SK-N-SH treated with all-trans-retinoic acid at 6 μM for 48 hours (cell line): ENCODE data around the gene USP46.

Experiments used
- ATAC-seq: fragments of 200-7000 bp; cut with Tn5 transposase; 3 replicates; pipeline ENCODE4 v1.9.1; 2020; ENCODE audit warnings: mild to moderate bottlenecking, moderate library complexity
- ARNTL ChIP-seq: fragments of 450-650 bp; formaldehyde crosslinking; IDR thresholded peaks from 2 replicates; pipeline ENCODE4 v1.5.0; 2020; ENCODE audit warnings: low read depth, mild to moderate bottlenecking, moderate library complexity, borderline replicate concordance
- BACH2 ChIP-seq: fragments of 250-450 bp; sonication (Bioruptor Pico); IDR thresholded peaks from 2 replicates; pipeline ENCODE4 v1.9.0; 2021; ENCODE audit warnings: mild to moderate bottlenecking, borderline replicate concordance
- CSDC2 ChIP-seq: fragments of 250-450 bp; sonication (Bioruptor Pico); IDR thresholded peaks from 2 replicates; pipeline ENCODE4 v1.5.0; 2020; ENCODE audit warnings: mild to moderate bottlenecking, moderate library complexity
- ESRRG ChIP-seq: fragments of 250-450 bp; sonication (Bioruptor Pico); IDR thresholded peaks from 2 replicates; pipeline ENCODE4 v1.6.1; 2021; ENCODE audit warnings: mild to moderate bottlenecking
- GLIS3 ChIP-seq: fragments of 250-450 bp; sonication (Bioruptor Pico); IDR thresholded peaks from 2 replicates; pipeline ENCODE4 v1.5.0; 2020; ENCODE audit warnings: mild to moderate bottlenecking, moderate library complexity
- ISL1 ChIP-seq: fragments of 250-450 bp; sonication (Bioruptor Pico); IDR thresholded peaks from 2 replicates; pipeline ENCODE4 v2.1.2; 2022; ENCODE audit warnings: mild to moderate bottlenecking, moderate library complexity
- OSR1 ChIP-seq: fragments of 250-450 bp; sonication (Bioruptor Pico); IDR thresholded peaks from 2 replicates; pipeline ENCODE4 v1.8.0; 2022; ENCODE audit warnings: moderate library complexity, mild to moderate bottlenecking, inconsistent platforms
- PPARA ChIP-seq: fragments of 250-450 bp; sonication (Bioruptor Pico); IDR thresholded peaks from 2 replicates; pipeline ENCODE4 v1.5.0; 2020; ENCODE audit warnings: mild to moderate bottlenecking, borderline replicate concordance
- RARB ChIP-seq: fragments of 250-450 bp; sonication (Bioruptor Pico); IDR thresholded peaks from 2 replicates; pipeline ENCODE4 v1.8.0; 2021; ENCODE audit warnings: mild to moderate bottlenecking, moderate library complexity
- TCF4 ChIP-seq: fragments of 250-450 bp; sonication (Bioruptor Pico); IDR thresholded peaks from 2 replicates; pipeline ENCODE4 v1.8.0; 2021; ENCODE audit warnings: mild to moderate bottlenecking, moderate library complexity, borderline replicate concordance
- TOX ChIP-seq: fragments of 250-450 bp; sonication (Bioruptor Pico); IDR thresholded peaks from 2 replicates; pipeline ENCODE4 v1.8.0; 2021; ENCODE audit warnings: mild to moderate bottlenecking, moderate library complexity, borderline replicate concordance
- ZC3H10 ChIP-seq: fragments of 250-450 bp; sonication (Bioruptor Pico); IDR thresholded peaks from 2 replicates; pipeline ENCODE4 v1.5.1; 2021; ENCODE audit warnings: mild to moderate bottlenecking, moderate library complexity
- ZFP3 ChIP-seq: fragments of 250-450 bp; sonication (Bioruptor Pico); IDR thresholded peaks from 2 replicates; pipeline ENCODE4 v1.5.0; 2020; ENCODE audit warnings: mild to moderate bottlenecking, moderate library complexity
- ZNF565 ChIP-seq: fragments of 450-650 bp; formaldehyde crosslinking; conservative IDR thresholded peaks from 2 replicates; pipeline ENCODE4 v1.5.0; 2020; ENCODE audit warnings: low read depth, mild to moderate bottlenecking, moderate library complexity
- ZNF70 ChIP-seq: fragments of 450-650 bp; formaldehyde crosslinking; IDR thresholded peaks from 2 replicates; pipeline ENCODE4 v1.5.0; 2020; ENCODE audit warnings: mild to moderate bottlenecking, moderate library complexity
- ZNF8 ChIP-seq: fragments of 450-650 bp; formaldehyde crosslinking; IDR thresholded peaks from 2 replicates; pipeline ENCODE4 v1.5.0; 2020; ENCODE audit warnings: mild to moderate bottlenecking, moderate library complexity
- TF ChIP-seq, protein P1 (sequence below): fragments of 250-450 bp; sonication (Bioruptor Pico); IDR thresholded peaks from 2 replicates; pipeline ENCODE4 v1.8.0; 2021; ENCODE audit warnings: low read depth, mild to moderate bottlenecking, moderate library complexity, borderline replicate concordance
- TF ChIP-seq, protein P2 (sequence below): fragments of 250-450 bp; sonication (Bioruptor Pico); IDR thresholded peaks from 2 replicates; pipeline ENCODE4 v1.8.0; 2020; ENCODE audit warnings: mild to moderate bottlenecking, moderate library complexity, borderline replicate concordance
- TF ChIP-seq, protein P3 (sequence below): fragments of 250-450 bp; sonication (Bioruptor Pico); IDR thresholded peaks from 2 replicates; pipeline ENCODE4 v1.5.1; 2020; ENCODE audit warnings: low read depth, mild to moderate bottlenecking, moderate library complexity
- TF ChIP-seq, protein P4 (sequence below): fragments of 250-450 bp; sonication (Bioruptor Pico); IDR thresholded peaks from 2 replicates; pipeline ENCODE4 v1.5.0; 2020; ENCODE audit warnings: mild to moderate bottlenecking, moderate library complexity
- TF ChIP-seq, protein P5 (sequence below): fragments of 250-450 bp; sonication (Bioruptor Pico); IDR thresholded peaks from 2 replicates; pipeline ENCODE4 v1.5.1; 2021; ENCODE audit warnings: mild to moderate bottlenecking, moderate library complexity

Gene USP46

DNA sequence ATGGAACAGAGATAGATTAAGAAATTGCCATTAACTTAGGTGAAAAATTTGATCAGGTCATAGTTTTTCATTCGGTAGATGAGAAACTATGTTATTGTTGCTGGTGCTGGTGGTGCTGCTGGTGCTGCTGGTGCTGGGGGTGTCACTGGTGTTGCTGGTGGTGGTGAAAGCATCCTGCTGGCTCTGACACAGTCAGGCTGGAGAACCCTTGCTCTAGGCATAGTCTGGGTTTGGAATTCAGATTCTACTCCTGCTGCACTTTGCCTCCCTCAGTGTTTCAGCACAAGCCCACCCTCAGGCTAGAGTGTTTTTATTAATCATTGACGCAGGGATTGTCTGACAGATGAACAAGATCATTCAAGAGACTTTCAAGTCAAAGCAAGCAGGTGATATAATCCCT, 80.2 kb downstream of the USP46 start:
- no peak for TF ChIP-seq GLIS3 (CRISPR knock-in tag)
- TF ChIP-seq ZNF565 (CRISPR knock-in tag), result no peak
- TF ChIP-seq, protein P1, sequence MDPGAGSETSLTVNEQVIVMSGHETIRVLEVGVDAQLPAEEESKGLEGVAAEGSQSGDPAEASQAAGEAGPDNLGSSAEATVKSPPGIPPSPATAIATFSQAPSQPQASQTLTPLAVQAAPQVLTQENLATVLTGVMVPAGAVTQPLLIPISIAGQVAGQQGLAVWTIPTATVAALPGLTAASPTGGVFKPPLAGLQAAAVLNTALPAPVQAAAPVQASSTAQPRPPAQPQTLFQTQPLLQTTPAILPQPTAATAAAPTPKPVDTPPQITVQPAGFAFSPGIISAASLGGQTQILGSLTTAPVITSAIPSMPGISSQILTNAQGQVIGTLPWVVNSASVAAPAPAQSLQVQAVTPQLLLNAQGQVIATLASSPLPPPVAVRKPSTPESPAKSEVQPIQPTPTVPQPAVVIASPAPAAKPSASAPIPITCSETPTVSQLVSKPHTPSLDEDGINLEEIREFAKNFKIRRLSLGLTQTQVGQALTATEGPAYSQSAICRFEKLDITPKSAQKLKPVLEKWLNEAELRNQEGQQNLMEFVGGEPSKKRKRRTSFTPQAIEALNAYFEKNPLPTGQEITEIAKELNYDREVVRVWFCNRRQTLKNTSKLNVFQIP, result no peak
- TF ChIP-seq ISL1 (CRISPR knock-in tag), result no peak
- no peak for TF ChIP-seq CSDC2
- no peak for ATAC-seq

DNA sequence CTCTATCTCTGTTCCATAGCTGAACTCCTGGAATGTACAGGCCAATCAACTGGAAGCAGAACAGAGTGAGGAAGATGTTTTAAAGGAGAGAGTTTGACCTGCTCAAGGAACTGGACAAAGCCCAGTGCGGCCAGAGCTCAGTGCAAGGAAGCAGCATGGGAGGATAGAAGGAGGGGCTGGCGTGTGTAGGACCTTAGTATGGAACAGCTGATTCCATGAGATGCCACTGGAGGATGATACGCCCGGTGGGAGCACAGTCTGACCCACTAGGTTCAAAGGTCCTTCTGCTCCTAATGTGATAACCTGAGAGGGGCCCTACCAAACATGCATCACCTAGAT, 81.5 kb downstream of the USP46 start:
- ATAC-seq, result no peak

DNA sequence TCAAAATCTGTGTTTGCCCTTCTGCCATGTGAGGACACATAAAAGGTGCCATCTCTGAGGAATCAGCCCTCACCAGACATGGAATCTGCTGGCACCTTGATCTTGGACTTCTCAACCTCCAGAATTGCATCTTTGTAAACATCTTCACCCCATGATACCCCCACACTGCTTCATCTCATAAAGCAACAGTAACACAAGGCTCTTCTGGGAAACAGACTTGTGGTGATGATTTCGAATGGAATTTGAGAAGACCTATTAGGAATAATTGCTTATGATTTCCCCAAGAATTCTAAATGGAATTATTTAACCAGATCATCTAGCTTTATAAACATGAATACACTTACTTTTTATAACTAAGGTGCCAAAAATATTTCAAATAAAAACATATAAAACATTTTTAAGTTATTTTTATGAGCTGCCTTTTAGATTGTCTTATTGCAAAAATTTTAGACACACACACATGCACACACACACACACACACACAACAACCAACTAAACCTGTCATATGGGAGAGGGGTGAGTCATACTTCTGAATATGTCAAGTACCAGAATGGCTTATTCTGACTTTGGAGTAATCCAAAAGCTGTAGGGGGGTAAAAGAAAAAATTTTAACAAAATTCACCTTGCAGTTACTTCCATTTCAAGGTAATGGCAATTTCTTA, 82.0 kb downstream of the USP46 start:
- ATAC-seq, result no peak
- TF ChIP-seq PPARA (CRISPR knock-in tag), result no peak
- no peak for TF ChIP-seq ZNF70 (CRISPR knock-in tag)
- no peak for TF ChIP-seq CSDC2
- TF ChIP-seq, protein P2, sequence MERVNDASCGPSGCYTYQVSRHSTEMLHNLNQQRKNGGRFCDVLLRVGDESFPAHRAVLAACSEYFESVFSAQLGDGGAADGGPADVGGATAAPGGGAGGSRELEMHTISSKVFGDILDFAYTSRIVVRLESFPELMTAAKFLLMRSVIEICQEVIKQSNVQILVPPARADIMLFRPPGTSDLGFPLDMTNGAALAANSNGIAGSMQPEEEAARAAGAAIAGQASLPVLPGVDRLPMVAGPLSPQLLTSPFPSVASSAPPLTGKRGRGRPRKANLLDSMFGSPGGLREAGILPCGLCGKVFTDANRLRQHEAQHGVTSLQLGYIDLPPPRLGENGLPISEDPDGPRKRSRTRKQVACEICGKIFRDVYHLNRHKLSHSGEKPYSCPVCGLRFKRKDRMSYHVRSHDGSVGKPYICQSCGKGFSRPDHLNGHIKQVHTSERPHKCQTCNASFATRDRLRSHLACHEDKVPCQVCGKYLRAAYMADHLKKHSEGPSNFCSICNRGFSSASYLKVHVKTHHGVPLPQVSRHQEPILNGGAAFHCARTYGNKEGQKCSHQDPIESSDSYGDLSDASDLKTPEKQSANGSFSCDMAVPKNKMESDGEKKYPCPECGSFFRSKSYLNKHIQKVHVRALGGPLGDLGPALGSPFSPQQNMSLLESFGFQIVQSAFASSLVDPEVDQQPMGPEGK (CRISPR knock-in tag), result no peak
- TF ChIP-seq ZC3H10 (CRISPR knock-in tag), result no peak
- no peak for TF ChIP-seq ZNF8 (CRISPR knock-in tag)
- TF ChIP-seq ESRRG, result no peak
- no peak for TF ChIP-seq TCF4 (CRISPR knock-in tag)
- no peak for TF ChIP-seq TOX
- no peak for TF ChIP-seq GLIS3 (CRISPR knock-in tag)
- TF ChIP-seq ZNF565 (CRISPR knock-in tag), result no peak
- TF ChIP-seq RARB (CRISPR knock-in tag), result no peak
- TF ChIP-seq OSR1 (CRISPR knock-in tag), result no peak

More for the DNA sequence above, 81.5 kb downstream of the USP46 start:
- TF ChIP-seq PPARA (CRISPR knock-in tag) (no peak), TOX (no peak), ESRRG (no peak), TCF4 (CRISPR knock-in tag) (no peak), BACH2 (CRISPR knock-in tag) (no peak), ISL1 (CRISPR knock-in tag) (no peak), CSDC2 (no peak), ARNTL (CRISPR knock-in tag) (no peak)
- TF ChIP-seq, protein P3, sequence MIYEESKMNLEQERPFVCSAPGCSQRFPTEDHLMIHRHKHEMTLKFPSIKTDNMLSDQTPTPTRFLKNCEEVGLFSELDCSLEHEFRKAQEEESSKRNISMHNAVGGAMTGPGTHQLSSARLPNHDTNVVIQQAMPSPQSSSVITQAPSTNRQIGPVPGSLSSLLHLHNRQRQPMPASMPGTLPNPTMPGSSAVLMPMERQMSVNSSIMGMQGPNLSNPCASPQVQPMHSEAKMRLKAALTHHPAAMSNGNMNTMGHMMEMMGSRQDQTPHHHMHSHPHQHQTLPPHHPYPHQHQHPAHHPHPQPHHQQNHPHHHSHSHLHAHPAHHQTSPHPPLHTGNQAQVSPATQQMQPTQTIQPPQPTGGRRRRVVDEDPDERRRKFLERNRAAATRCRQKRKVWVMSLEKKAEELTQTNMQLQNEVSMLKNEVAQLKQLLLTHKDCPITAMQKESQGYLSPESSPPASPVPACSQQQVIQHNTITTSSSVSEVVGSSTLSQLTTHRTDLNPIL, result no peak
- TF ChIP-seq, protein P4, sequence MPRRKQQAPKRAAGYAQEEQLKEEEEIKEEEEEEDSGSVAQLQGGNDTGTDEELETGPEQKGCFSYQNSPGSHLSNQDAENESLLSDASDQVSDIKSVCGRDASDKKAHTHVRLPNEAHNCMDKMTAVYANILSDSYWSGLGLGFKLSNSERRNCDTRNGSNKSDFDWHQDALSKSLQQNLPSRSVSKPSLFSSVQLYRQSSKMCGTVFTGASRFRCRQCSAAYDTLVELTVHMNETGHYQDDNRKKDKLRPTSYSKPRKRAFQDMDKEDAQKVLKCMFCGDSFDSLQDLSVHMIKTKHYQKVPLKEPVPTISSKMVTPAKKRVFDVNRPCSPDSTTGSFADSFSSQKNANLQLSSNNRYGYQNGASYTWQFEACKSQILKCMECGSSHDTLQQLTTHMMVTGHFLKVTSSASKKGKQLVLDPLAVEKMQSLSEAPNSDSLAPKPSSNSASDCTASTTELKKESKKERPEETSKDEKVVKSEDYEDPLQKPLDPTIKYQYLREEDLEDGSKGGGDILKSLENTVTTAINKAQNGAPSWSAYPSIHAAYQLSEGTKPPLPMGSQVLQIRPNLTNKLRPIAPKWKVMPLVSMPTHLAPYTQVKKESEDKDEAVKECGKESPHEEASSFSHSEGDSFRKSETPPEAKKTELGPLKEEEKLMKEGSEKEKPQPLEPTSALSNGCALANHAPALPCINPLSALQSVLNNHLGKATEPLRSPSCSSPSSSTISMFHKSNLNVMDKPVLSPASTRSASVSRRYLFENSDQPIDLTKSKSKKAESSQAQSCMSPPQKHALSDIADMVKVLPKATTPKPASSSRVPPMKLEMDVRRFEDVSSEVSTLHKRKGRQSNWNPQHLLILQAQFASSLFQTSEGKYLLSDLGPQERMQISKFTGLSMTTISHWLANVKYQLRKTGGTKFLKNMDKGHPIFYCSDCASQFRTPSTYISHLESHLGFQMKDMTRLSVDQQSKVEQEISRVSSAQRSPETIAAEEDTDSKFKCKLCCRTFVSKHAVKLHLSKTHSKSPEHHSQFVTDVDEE (CRISPR knock-in tag), result no peak

DNA sequence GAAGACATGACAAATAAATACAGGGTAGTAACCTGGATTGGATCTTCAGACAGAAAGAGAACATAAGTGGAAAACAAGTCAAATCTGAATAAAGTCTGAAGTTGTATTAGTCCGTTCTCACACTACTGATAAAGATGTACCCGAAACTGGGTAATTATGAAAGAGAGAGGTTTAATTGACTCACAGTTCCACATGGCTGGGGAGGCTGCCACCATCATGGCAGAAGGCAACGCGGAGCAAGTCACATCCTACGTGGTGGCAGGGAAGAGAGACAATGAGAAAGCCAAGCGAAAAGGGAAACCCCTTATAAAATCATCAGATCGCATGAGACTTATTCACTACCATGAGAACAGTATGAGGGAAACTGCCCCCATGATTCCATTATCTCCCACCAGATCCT, 82.8 kb downstream of the USP46 start:
- TF ChIP-seq OSR1 (CRISPR knock-in tag) (no peak), ZNF8 (CRISPR knock-in tag) (no peak), ZC3H10 (CRISPR knock-in tag) (no peak), ESRRG (no peak), ZNF565 (CRISPR knock-in tag) (no peak), ZFP3 (CRISPR knock-in tag) (no peak), TCF4 (CRISPR knock-in tag) (no peak), GLIS3 (CRISPR knock-in tag) (no peak)
- TF ChIP-seq, protein P1, result no peak
- TF ChIP-seq, protein P5, sequence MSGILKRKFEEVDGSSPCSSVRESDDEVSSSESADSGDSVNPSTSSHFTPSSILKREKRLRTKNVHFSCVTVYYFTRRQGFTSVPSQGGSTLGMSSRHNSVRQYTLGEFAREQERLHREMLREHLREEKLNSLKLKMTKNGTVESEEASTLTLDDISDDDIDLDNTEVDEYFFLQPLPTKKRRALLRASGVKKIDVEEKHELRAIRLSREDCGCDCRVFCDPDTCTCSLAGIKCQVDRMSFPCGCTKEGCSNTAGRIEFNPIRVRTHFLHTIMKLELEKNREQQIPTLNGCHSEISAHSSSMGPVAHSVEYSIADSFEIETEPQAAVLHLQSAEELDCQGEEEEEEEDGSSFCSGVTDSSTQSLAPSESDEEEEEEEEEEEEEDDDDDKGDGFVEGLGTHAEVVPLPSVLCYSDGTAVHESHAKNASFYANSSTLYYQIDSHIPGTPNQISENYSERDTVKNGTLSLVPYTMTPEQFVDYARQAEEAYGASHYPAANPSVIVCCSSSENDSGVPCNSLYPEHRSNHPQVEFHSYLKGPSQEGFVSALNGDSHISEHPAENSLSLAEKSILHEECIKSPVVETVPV, result no peak
- TF ChIP-seq, all 23 proteins: peak for 0
- ATAC-seq, result no peak
